ENCODE results near the gene CNIH2.

DNA sequence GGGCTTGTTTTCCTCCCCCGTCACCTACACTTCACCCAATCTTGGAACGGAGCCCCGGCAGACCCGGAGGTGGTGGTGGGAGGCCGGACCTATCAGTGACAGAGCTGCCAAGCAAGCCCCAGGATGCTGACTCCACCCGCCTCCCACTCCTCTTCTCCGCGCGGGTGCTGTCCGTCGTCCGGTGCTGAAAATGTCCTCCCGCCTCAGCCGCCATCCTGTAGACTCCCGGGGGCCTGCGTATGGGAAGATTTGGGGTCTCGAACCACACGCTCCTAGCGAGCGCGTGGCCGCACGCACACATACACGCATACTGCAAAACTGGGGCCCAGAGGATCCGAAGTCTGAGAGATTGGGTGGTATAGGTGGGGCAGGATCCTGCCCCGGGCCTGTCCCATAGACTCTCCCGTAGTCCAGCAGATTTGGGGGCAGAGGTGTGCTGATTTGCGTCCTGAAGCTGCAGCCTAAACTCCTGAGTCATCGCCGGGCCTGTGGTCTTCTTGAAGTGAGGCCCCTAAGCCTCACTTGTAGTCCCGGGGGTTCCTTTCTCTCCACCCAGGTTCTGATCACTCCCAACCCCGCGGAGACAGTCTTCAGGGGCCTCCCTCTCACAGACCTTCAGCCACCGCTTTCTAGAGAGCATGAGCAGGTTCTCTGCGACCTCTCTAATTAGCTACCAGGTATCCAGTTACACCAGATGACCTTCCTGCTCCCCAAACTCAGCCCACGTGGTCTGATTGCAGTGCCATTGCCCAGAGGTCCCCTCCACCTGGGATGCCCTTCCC is 11.8 kb downstream of the CNIH2 start:
- TF ChIP-seq, protein P1, sequence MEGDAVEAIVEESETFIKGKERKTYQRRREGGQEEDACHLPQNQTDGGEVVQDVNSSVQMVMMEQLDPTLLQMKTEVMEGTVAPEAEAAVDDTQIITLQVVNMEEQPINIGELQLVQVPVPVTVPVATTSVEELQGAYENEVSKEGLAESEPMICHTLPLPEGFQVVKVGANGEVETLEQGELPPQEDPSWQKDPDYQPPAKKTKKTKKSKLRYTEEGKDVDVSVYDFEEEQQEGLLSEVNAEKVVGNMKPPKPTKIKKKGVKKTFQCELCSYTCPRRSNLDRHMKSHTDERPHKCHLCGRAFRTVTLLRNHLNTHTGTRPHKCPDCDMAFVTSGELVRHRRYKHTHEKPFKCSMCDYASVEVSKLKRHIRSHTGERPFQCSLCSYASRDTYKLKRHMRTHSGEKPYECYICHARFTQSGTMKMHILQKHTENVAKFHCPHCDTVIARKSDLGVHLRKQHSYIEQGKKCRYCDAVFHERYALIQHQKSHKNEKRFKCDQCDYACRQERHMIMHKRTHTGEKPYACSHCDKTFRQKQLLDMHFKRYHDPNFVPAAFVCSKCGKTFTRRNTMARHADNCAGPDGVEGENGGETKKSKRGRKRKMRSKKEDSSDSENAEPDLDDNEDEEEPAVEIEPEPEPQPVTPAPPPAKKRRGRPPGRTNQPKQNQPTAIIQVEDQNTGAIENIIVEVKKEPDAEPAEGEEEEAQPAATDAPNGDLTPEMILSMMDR (IDR thresholded peaks at IDR 0.05; ENCODE audit: low read depth, low read length): no peak
- TF ChIP-seq POLR2A (IDR thresholded peaks at IDR 0.05; ENCODE audit: extremely low read depth, insufficient read length) (no peak), MAX (IDR thresholded peaks at IDR 0.05; ENCODE audit: low read depth, low read length) (peak; percentile 84)
